ENCODE results near the gene FIBCD1. TPM values are rescaled to one million over a fixed set of nuclear protein-coding genes. Genes with fewer than 3 reads are reported as not detected.

Gene FIBCD1
- total RNA-seq, 4 donors from 2014 or later: 0.40 to 0.83 (median 0.42) TPM; not detected in 1

- Histone ChIP-seq H3K36me3 (no peaks in the 10 kb centered on the region), H3K4me1 (no peaks in the 10 kb centered on the region), H3K9me3 (no peaks in the 10 kb centered on the region), H3K4me3 (no peak overlapping the region), H3K27me3 (peaks cover 0 to 34% (median 5%) of the 10 kb centered on the region in 4 donors), H3K27ac (replicated peaks in 1 of 4) (no peak overlapping the region)
- TF ChIP-seq POLR2AphosphoS5 (IDR thresholded peaks at IDR 0.05) (no peak), EP300 (IDR thresholded peaks at IDR 0.05) (no peak), CTCF (IDR thresholded peaks at IDR 0.05) (no peak), POLR2A (IDR thresholded peaks at IDR 0.05; ENCODE audit: low read depth) (no peak)
- DNase-seq (ENCODE audit: extremely low spot score): no peak
- intact Hi-C loops (cut with DNase I): no loop called here
- WGBS: 78% methylated on average over 8 of the region's 12 CpGs
These were observed 31.0 kb upstream of the FIBCD1 start for GRCh38 chr9:130970052-130970451.

GRCh38 chr9:130965680-130966079 is 26.6 kb upstream of the FIBCD1 start:
- Histone ChIP-seq H3K4me1 (peaks cover 0 to 11% (median 11%) of the 10 kb centered on the region in 4 donors), H3K27me3 (no peaks in the 10 kb centered on the region), H3K9me3 (peaks cover 0 to 6% (median 0%) of the 10 kb centered on the region in 4 donors), H3K4me3 (no peak overlapping the region), H3K36me3 (no peaks in the 10 kb centered on the region), H3K27ac (replicated peaks in 1 of 4) (no peak overlapping the region)
- TF ChIP-seq CTCF (IDR thresholded peaks at IDR 0.05): no peak
- TF ChIP-seq EP300 (IDR thresholded peaks at IDR 0.05): no peak
- no peak for TF ChIP-seq POLR2A (IDR thresholded peaks at IDR 0.05; ENCODE audit: low read depth)
- TF ChIP-seq POLR2AphosphoS5 (IDR thresholded peaks at IDR 0.05): no peak
- no peak for DNase-seq (ENCODE audit: extremely low spot score)
- intact Hi-C loops (cut with DNase I): no loop called here
- WGBS: 88% methylated on average over 7 of the region's 7 CpGs

GRCh38 chr9:130963916-130964315 is 24.9 kb upstream of the FIBCD1 start:
- intact Hi-C loops (cut with DNase I): no loop called here
- Histone ChIP-seq H3K9me3 (peaks cover 0 to 6% (median 0%) of the 10 kb centered on the region in 4 donors), H3K27ac (replicated peaks in 1 of 4) (no peak overlapping the region), H3K27me3 (no peaks in the 10 kb centered on the region), H3K36me3 (no peaks in the 10 kb centered on the region), H3K4me1 (peaks cover 0 to 11% (median 11%) of the 10 kb centered on the region in 4 donors), H3K4me3 (no peak overlapping the region)
- no peak for DNase-seq (ENCODE audit: extremely low spot score)
- TF ChIP-seq POLR2A (IDR thresholded peaks at IDR 0.05; ENCODE audit: low read depth) (no peak), CTCF (IDR thresholded peaks at IDR 0.05) (no peak), POLR2AphosphoS5 (IDR thresholded peaks at IDR 0.05) (no peak), EP300 (IDR thresholded peaks at IDR 0.05) (no peak)
- 94% methylated on average over 8 of the region's 8 CpGs for WGBS

- H3K27ac ChIP-seq (replicated peaks in 1 of 4): no peak overlapping the region
- TF ChIP-seq EP300 (IDR thresholded peaks at IDR 0.05): no peak
- TF ChIP-seq POLR2AphosphoS5 (IDR thresholded peaks at IDR 0.05): no peak
- no peak for TF ChIP-seq CTCF (IDR thresholded peaks at IDR 0.05)
- TF ChIP-seq POLR2A (IDR thresholded peaks at IDR 0.05; ENCODE audit: low read depth): no peak
- H3K9me3 ChIP-seq: peaks cover 0 to 6% (median 0%) of the 10 kb centered on the region in 4 donors
- no peaks in the 10 kb centered on the region for H3K36me3 ChIP-seq
- intact Hi-C loops (cut with DNase I): no loop called here
- WGBS: 83% methylated on average over 15 of the region's 15 CpGs
- no peak overlapping the region for H3K4me3 ChIP-seq
- no peak for DNase-seq (ENCODE audit: extremely low spot score)
- H3K27me3 ChIP-seq: no peaks in the 10 kb centered on the region
- H3K4me1 ChIP-seq: peaks cover 0 to 11% (median 11%) of the 10 kb centered on the region in 4 donors
These were observed 24.4 kb upstream of the FIBCD1 start for GRCh38 chr9:130963337-130963908.
